Measurements from ENCODE around the gene GPR17.

GPR17 gene

GRCh38 chr2:127630096-127630863, 15.7 kb upstream of the GPR17 start:
- no peak for DNase-seq

GRCh38 chr2:127630864-127631540, 15.0 kb upstream of the GPR17 start:
- no peak for DNase-seq

- DNase-seq: no peak
Measured at GRCh38 chr2:127631541-127631996, 14.4 kb upstream of the GPR17 start.

GRCh38 chr2:127631997-127632581, 13.9 kb upstream of the GPR17 start:
- DNase-seq: no peak

GRCh38 chr2:127632592-127633489, 13.1 kb upstream of the GPR17 start:
- no peak for DNase-seq

GRCh38 chr2:127633556-127634065, 12.3 kb upstream of the GPR17 start:
- DNase-seq: no peak

GRCh38 chr2:127634066-127634617, 11.8 kb upstream of the GPR17 start:
- DNase-seq: peak; percentile 59

- no peak for DNase-seq
Measured at GRCh38 chr2:127634626-127635379, 11.2 kb upstream of the GPR17 start.

GRCh38 chr2:127635380-127636237, 10.3 kb upstream of the GPR17 start:
- DNase-seq: no peak

- DNase-seq: no peak
Measured at GRCh38 chr2:127636248-127637235, 9.4 kb upstream of the GPR17 start.

- DNase-seq: no peak
Measured at GRCh38 chr2:127637236-127637630, 8.7 kb upstream of the GPR17 start.

GRCh38 chr2:127637725-127638252, 8.2 kb upstream of the GPR17 start:
- DNase-seq: peak; percentile 62

GRCh38 chr2:127638361-127639110, 7.4 kb upstream of the GPR17 start:
- no peak for DNase-seq

GRCh38 chr2:127639111-127639474, 6.9 kb upstream of the GPR17 start:
- no peak for DNase-seq

- DNase-seq: no peak
Measured at GRCh38 chr2:127640082-127641072, 5.6 kb upstream of the GPR17 start.

GRCh38 chr2:127641133-127641532, 4.8 kb upstream of the GPR17 start:
- no peak for DNase-seq

Measured in right hindlimb (tissue), 1 donor.